HG03159 (cell line): ENCODE measurements around the gene HEATR5A.
"Not testable (repeated sequence)": the region's sequence is repeated elsewhere in the genome, so short reads cannot be mapped to it uniquely, and the experiment has no call there.

Experiments used
- ATAC-seq: cut with Tn5 transposase; IDR thresholded peaks from one replicate; pipeline ENCODE4 v1.9.1; 2021; ENCODE audit warnings: mild to moderate bottlenecking, moderate library complexity; ENCODE audit not compliant: unreplicated experiment

Gene HEATR5A

DNA sequence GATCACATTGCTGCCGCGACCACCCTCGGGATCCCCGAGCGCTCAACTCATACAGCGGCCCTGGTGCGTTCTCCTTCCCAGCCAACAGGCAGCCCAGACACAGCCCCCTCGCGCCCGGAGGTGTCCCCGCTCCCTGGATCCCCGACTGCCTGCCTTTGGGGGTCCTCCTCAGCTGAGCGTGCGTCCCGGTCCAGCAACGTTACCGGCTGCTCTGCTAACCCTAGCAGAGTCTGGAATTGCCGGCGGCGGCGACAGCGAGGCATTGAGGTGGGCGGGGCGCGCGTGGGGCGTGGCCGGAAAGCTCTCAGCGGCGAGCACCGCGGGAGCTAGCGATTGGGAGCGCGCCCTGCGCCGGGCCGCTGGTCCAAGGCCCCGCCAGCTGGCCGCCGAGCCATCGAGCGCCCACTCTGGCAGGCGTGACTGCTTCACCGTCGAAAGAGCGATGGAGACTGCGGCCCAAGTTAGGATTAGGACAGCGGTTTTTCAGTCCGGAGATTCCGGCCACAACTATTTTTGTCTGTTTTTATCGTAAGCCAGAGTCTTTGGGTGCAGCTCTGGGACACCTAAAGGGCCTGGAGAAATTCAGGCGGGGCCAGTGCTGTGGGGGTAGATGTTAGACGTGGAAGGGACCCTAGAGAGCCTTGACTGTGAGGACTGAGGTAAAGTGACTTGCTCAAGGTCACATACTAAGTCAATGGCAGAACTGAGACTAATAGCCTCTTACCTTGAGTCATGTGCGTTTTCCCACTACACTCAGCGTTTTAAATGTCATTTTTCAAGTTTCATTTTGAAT is at the start of gene HEATR5A:
Gene HEATR5A (minus strand): TSS at position 232 of the 793 bp plus-strand sequence. CDS start 17,575 bp downstream, outside the sequence.
- ATAC-seq = peak; percentile 97

DNA sequence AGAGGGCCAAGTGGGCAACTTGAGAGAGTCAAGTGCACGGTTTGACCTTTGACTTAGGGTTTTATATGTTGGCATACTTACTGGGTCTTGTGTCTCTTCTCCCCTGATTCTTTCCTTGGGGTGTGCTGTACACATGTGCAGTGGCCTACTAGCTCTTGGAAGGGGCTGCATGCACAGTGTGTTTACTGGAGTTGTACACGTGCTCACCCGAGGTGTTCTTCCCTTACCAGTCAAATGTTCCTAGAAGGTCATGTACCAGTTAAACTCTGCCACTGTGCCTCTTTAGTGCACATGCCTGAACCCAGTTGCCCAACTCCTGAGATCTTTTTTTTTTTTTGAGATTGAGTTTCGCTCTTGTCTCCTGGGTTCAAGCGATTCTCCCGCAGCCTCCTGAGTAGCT is 46.2 kb upstream of the HEATR5A start:
- ATAC-seq = no peak

GRCh38 chr14:31465111-31465510 is 44.8 kb upstream of the HEATR5A start:
- no peak for ATAC-seq

DNA sequence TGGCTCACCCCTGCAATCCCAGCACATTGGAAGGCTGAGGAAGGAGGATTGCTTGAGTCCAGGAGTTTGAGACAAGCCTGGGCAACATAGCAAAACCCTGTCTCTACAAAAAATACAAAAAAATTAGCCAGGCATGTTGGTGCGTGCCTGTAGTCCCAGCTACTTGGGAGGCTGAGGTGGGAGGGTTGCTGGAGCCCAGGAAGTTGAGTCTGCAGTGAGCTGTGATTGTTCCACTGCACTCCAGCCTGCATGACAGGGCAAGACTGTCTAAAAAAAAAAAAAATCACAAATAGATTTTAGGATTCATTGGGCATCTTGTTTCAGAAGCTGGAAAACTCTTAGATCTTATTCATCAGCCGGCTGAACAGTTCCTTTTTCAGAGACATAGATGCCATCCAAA is 42.1 kb upstream of the HEATR5A start:
- not testable (repeated sequence) for ATAC-seq

DNA sequence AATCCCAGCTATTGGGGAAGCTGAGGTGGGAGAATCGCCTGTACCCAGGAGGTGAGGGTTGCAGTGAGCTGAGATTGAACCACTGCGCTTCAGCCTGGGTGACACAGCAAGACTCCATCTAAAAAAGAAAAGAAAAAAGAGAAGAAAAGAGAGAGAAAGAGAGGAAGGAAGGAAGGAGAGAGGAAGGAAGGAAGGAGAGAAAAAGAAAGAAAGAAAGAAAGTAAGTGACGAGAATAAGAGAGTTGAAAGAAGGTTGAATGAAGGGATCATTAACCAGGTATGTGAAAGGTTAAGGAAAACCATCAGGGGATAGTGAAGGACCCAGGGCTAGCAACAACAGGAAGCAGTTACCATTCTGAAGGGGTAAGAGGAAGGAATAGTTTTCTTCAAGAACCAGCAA is 41.2 kb upstream of the HEATR5A start:
- ATAC-seq = no peak

DNA sequence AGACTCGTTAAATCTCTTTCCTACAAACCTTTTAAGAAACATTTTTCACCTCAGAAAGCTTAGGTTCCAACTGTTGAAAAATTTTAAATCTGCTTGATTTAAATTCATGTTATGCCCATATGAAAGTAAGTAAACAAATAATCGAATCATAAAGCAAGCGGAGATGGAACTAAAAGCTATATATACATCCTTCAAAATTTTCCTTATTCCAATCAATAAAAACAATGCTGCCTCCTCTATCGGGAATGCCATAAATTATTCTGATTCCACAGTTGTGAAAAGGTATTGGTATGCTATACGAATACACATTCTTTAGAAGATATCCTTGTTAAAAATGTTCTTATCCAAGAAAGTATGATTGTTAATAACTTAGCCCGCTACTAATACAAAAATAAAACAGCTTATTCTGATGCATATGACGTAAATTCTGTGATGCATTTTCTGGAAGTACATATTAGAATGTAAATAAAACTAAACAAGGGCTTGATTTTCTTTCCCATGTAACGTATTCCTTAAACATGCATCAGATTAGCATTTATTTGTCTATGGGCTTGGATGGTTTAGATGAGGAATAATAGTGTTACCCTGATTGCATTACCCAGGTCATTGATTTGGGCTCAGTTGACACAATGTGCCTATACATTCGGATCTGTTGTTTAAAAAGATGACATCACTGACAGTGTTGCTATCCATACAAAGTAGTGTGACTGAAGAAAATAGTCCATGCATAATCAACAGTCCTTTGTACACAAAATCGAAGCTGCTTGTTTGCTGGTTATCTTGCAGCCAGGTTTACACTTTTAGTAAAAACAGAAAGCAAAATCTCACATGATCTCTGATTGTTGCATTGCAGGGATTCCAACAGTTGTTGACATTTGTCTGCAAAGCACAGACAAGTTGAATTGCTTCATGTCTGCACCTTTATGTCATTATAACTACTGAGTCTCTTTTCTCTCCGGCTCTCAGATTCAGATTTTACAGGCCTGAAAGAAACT is 37.6 kb upstream of the HEATR5A start:
- no peak for ATAC-seq

GRCh38 chr14:31456841-31457664 is 36.7 kb upstream of the HEATR5A start, which contains the start of gene DTD2:
DTD2 (minus strand) TSS chr14:31457506; CDS start chr14:31457393, 113 bp downstream.
- ATAC-seq = peak; percentile 95

DNA sequence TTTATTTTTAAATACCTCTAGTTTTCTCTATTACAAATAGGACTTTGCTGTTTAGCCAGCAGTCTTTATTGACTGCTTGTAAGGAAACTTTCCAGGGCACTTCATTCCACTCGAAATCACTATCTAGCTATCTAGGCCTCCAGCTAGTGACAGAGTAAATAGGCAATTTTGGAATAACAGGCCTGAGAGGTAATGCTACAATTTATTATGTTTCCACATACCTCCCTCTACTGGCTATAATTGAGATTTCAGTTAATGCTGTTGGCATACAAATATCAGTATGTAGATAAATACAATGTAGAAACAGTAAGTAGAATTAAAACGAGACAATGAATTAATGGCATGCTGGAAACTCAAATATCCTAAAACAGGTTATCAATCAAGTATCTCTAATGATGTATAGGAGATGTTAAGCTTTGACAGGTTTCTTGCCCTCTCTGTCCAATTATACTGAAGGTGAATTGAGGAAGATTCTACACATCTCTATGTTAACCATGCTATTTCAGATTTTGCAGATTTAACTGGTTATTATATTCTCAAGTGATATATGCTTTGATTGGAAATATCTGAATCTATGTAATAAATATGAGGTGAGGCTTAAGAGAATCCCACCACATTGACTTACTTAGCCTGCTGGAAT is 29.7 kb upstream of the HEATR5A start:
- peak; percentile 63 for ATAC-seq

- no peak for ATAC-seq
These were observed 28.8 kb upstream of the HEATR5A start for GRCh38 chr14:31449136-31449535.

- no peak for ATAC-seq
These were observed 25.4 kb upstream of the HEATR5A start for GRCh38 chr14:31445703-31446102.

GRCh38 chr14:31442284-31442683 is 21.9 kb upstream of the HEATR5A start:
- no peak for ATAC-seq

- no peak for ATAC-seq
These were observed 21.1 kb upstream of the HEATR5A start for GRCh38 chr14:31441273-31442111.

DNA sequence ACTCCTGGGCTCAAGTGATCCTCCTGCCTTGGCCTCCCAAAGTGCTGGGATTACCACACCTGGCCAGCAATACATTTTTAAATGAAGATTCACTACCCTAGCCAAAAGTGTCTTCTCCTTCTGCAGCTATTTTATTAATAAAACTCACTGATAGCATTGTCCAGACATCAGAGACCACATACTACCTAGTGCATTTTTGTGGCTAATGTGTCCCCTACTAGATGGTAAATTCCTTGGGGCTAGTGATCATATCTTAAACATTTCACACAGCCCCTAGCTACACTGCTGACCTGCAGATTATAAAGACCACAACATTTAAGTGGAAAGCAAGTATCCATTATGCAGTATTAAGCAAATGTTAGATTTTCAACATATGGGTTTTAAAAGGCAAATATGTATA is 19.9 kb upstream of the HEATR5A start:
- ATAC-seq = no peak

DNA sequence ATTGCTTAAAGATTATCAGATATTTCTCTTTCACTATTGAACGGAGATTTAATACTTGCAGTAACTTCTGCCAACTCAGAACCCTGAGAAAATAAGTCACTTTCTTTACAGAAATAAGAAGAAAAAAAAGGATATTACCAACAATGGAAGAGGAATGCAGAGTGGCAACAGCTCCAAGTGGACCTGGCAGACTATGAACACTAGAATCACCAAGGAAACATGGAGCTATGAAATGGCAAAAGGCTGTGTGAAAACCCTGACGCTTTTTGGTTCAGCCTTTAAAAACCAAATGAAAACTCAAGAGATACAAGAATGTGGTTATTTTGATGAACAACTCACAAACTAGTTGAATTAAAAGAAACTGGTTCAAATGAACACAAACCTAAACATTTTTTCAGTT is 19.2 kb upstream of the HEATR5A start:
- no peak for ATAC-seq

- ATAC-seq = not testable (repeated sequence)
These were observed 16.8 kb upstream of the HEATR5A start for GRCh38 chr14:31437045-31437691.

- ATAC-seq = no peak
These were observed 14.9 kb upstream of the HEATR5A start for GRCh38 chr14:31435276-31435675.

DNA sequence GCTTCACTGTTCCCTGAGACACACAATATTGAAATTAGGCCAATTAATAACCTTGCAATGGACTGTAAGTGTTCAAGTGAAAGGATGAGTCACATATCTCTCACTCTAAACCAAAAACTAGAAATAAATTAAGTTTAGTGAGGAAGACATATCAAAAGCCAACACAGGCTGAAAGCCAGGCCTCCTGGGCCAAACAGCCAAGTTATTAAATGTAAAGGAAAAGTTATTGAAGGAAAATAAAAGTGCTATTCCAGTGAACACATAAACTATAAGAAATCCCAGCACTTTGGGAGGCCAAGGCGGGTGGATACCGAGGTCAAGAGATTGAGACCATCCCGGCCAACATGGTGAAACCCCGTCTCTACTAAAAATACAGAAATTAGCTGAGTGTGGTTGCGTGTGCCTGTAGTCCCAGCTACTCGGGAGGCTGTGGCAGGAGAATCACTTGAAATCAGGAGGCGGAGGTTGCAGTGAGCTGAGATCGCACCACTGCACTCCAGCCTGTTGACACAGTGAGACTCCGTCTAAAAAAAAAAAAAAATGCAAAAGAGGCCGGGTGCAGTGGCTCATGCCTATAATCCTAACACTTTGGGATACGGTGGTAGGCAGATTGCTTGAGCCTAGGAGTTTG is 10.4 kb upstream of the HEATR5A start:
- ATAC-seq = no peak

- ATAC-seq = no peak
These were observed 9.4 kb upstream of the HEATR5A start for GRCh38 chr14:31429791-31430190.
